Pancreas (tissue), 10 donors: Measurements from ENCODE around the gene ECE1. TPM values are rescaled to one million over a fixed set of nuclear protein-coding genes. Genes with fewer than 3 reads are reported as not detected.

ENCODE experiments used
- ATAC-seq, 4 donors: fragments of 200-7000 bp; cut with Tn5 transposase; one replicate each; pipeline versions ENCODE4 v1.8.0 to v1.9.1; 2020; ENCODE audit warnings: mild to moderate bottlenecking in 4 of 4, moderate library complexity in 4 of 4
- DNase-seq, 6 donors: peaks; one replicate each; pipeline ENCODE4 v3.0.0-alpha.2; 2020
- FAIRE-seq: peaks from 2 replicates; lab custom pipeline; 2012; peaks lifted over from hg19 to GRCh38; lab: Jason Lieb, UNC
- H3K27ac ChIP-seq, 4 donors: fragments of 200-600 bp; sonication (generic); 1 replicate in 3 of 4; 2 replicates in 1 of 4; pipeline versions ENCODE4 v1.5.0 to v1.8.0; 2020
- H3K27me3 ChIP-seq, 4 donors: fragments of 200-600 bp; one replicate each; pipeline ENCODE4 v1.8.0; 2021
- H3K36me3 ChIP-seq, 3 donors: fragments of 200-600 bp; sonication (generic) in 1 of 3; one replicate each; pipeline versions ENCODE4 v1.5.0 to v1.8.0; 2020 to 2021
- H3K4me1 ChIP-seq, 3 donors: fragments of 200-600 bp; one replicate each; pipeline ENCODE4 v1.8.0; 2021
- H3K4me3 ChIP-seq, 4 donors: fragments of 200-600 bp; sonication (generic) in 2 of 4; one replicate each; pipeline versions ENCODE4 v1.5.0 to v1.8.0; 2020 to 2021
- H3K9me3 ChIP-seq, 4 donors: fragments of 200-600 bp; one replicate each; pipeline ENCODE4 v1.8.0; 2021
- WGBS, 2 donors: extraction: QIAGEN DNeasy Blood & Tissue Kit; methylation state at CpG; one replicate each; pipeline ENCODE4 v1.1.7; 2013; 5-methylcytosine and 5-hydroxymethylcytosine counted together
- intact Hi-C, 3 donors: fragments of 100-400 bp; cut with DNase I; formaldehyde crosslinking; loops; one replicate each; pipeline versions ENCODE4 v1.11.1 to v1.14.2; 2022
- polyA plus RNA-seq, 2 donors: library from polyadenylated mRNA; stranded (reverse); fragments of 200-250 nt; gene quantifications; one replicate each; pipeline ENCODE4 v1.2.3, GENCODE V29; 2013
- total RNA-seq, 6 donors: library from RNA; stranded (reverse); fragmentation: NEBNext Ultra II Directional in 4 of 6; extraction: Animal tissue kit (Norgen Biotek cat#: 25700) in 4 of 6; gene quantifications; one replicate each; pipeline versions ENCODE4 v1.2.1 to v1.2.4, GENCODE V29; 2021 to 2023
- TF ChIP-seq, protein P1 (sequence below), 4 donors: fragments of 200-600 bp; sonication (generic) in 3 of 4; IDR thresholded peaks; one replicate each; pipeline versions ENCODE4 v1.5.0 to v1.8.0; 2021; ENCODE audit warnings: antibody characterized with exemption in 4 of 4
- donor health status: healthy with polysubstance abuse.
- donor health status: DM: no; HTN: no; CAD: no; lungs with moderate emphysema.
- donor health status: DM: no; HTN: no; CAD: no.
- donor health status: control.
- donor health status: control.
- donor health status: Bipolar disorder and iron deficiency.
- donor health status: DM: yes; HTN: yes; CAD: no.
- donor health status: DM: no; HTN: no; CAD: no.
- donor health status: DM: no; HTN: no; CAD: no.
- donor health status: DM: yes; HTN: yes; CAD: no.

Gene ECE1
- total and polyA plus RNA-seq, 8 donors = 38.1 to 141 (median 85.8) TPM

- TF ChIP-seq, protein P1, sequence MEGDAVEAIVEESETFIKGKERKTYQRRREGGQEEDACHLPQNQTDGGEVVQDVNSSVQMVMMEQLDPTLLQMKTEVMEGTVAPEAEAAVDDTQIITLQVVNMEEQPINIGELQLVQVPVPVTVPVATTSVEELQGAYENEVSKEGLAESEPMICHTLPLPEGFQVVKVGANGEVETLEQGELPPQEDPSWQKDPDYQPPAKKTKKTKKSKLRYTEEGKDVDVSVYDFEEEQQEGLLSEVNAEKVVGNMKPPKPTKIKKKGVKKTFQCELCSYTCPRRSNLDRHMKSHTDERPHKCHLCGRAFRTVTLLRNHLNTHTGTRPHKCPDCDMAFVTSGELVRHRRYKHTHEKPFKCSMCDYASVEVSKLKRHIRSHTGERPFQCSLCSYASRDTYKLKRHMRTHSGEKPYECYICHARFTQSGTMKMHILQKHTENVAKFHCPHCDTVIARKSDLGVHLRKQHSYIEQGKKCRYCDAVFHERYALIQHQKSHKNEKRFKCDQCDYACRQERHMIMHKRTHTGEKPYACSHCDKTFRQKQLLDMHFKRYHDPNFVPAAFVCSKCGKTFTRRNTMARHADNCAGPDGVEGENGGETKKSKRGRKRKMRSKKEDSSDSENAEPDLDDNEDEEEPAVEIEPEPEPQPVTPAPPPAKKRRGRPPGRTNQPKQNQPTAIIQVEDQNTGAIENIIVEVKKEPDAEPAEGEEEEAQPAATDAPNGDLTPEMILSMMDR (IDR thresholded peaks at IDR 0.05) = no peak
- no peak for FAIRE-seq
- H3K27ac ChIP-seq = no peak overlapping the region
- no peaks in the 10 kb centered on the region for H3K27me3 ChIP-seq
- H3K4me3 ChIP-seq = no peak overlapping the region
- intact Hi-C loops = loop anchor here in 1 of 3 donors (5.0 kb wide), 1 partner anchor 80 kb away; no protein-coding TSS in a partner anchor
- H3K36me3 ChIP-seq = peaks cover 0 to 34% (median 9%) of the 10 kb centered on the region in 3 donors
- H3K4me1 ChIP-seq = peaks cover 31 to 34% (median 33%) of the 10 kb centered on the region in 3 donors
- DNase-seq = no peak
- WGBS, 2 donors = 84 to 85% methylated on average over 13 of the region's 13 CpGs
- no peak for ATAC-seq
- H3K9me3 ChIP-seq = no peaks in the 10 kb centered on the region
Measured at GRCh38 chr1:21257431-21258135, 32.7 kb downstream of the ECE1 start.

GRCh38 chr1:21256776-21257175 lies 33.5 kb downstream of the ECE1 start:
- Histone ChIP-seq H3K36me3 (peaks cover 0 to 34% (median 9%) of the 10 kb centered on the region in 3 donors), H3K27me3 (no peaks in the 10 kb centered on the region), H3K4me1 (peaks cover 26 to 31% (median 29%) of the 10 kb centered on the region in 3 donors), H3K4me3 (no peak overlapping the region), H3K27ac (no peak overlapping the region), H3K9me3 (no peaks in the 10 kb centered on the region)
- TF ChIP-seq, protein P1 (IDR thresholded peaks at IDR 0.05) = no peak
- FAIRE-seq = no peak
- no peak for ATAC-seq
- intact Hi-C loops = loop anchor here in 1 of 3 donors (5.0 kb wide), 1 partner anchor 81 kb away; no protein-coding TSS in a partner anchor
- 82 to 83% methylated on average over 13 of the region's 13 CpGs for WGBS, 2 donors
- DNase-seq = peak in 2 of 6 donors; percentile 14 to 23

GRCh38 chr1:21255943-21256320 lies 34.3 kb downstream of the ECE1 start:
- DNase-seq (peak in 1 of 6 donors; percentile 15), ATAC-seq (no peak), FAIRE-seq (no peak)
- intact Hi-C loops = loop anchor here in 1 of 3 donors (2.0 to 5.0 kb wide), 2 partner anchors 81 to 113 kb away; no protein-coding TSS in a partner anchor
- TF ChIP-seq, protein P1 (IDR thresholded peaks at IDR 0.05) = no peak
- Histone ChIP-seq H3K4me3 (no peak overlapping the region), H3K4me1 (peaks cover 29 to 31% (median 31%) of the 10 kb centered on the region in 3 donors), H3K9me3 (no peaks in the 10 kb centered on the region), H3K27ac (no peak overlapping the region), H3K36me3 (peaks cover 0 to 34% (median 9%) of the 10 kb centered on the region in 3 donors), H3K27me3 (no peaks in the 10 kb centered on the region)
- WGBS, 2 donors = 91 to 94% methylated on average over 14 of the region's 14 CpGs

DNA sequence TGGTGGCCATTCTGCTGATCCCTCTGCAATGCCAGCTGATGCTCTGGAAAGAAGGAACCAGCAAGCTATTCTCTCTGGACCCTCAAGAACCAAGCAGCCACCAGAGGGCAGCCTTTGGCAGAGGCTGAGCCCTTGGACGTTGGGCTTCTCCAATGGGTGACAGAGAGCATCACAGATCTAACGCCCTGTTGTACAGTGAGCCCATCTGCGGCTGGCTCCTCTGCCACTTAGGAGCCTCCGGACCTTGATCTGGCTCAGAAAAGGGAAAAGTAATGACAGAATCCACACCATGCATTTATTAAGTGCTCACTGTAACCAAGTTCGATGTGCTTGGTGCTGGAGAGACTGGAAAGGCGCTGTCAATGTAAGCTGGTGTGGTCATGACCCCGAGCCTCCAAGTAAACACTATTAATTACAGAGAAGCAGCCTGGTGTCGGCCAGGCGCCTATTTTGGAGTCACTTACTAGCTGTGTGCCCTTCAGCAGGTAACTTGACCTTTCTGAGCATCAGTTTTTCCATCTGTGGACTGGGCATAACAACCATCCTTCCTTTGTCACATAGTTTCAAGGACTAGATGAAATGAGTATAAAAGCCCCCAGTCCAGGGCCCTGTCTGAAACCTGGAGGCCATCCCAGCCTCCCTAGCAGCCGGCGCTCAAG lies 34.9 kb downstream of the ECE1 start:
- DNase-seq (peak; percentile 77 to 94 (median 89)), ATAC-seq (peak; percentile 17 to 76 (median 49)), FAIRE-seq (no peak)
- no peaks in the 10 kb centered on the region for H3K27me3 ChIP-seq
- WGBS, 2 donors = 51 to 55% methylated on average over 11 of the region's 11 CpGs
- TF ChIP-seq, protein P1 (IDR thresholded peaks at IDR 0.05) = peak; percentile 64 to 75 (median 66)
- intact Hi-C loops = loop anchor here in 1 of 3 donors (2.0 to 5.0 kb wide), 2 partner anchors 82 to 113 kb away; no protein-coding TSS in a partner anchor
- H3K36me3 ChIP-seq = peaks cover 0 to 34% (median 9%) of the 10 kb centered on the region in 3 donors
- no peaks in the 10 kb centered on the region for H3K9me3 ChIP-seq
- no peak overlapping the region for H3K4me3 ChIP-seq
- peak overlapping the region in 2 of 4 donors; percentile 92 to 95 for H3K27ac ChIP-seq
- peaks cover 34 to 36% (median 36%) of the 10 kb centered on the region in 3 donors for H3K4me1 ChIP-seq
